ENCODE measurements around the gene ZNF648.

GRCh38 chr1:182050481-182051448, 10.7 kb downstream of the ZNF648 start:
- TF ChIP-seq CTCF (IDR thresholded peaks at IDR 0.05): no peak
- no peak for TF ChIP-seq POLR2A (IDR thresholded peaks at IDR 0.05)
- TF ChIP-seq EP300 (IDR thresholded peaks at IDR 0.05): no peak

All from ovary (tissue), 3 donors.